DOHH2 (cell line): ENCODE data around the gene KYAT1.

Experiments used
- H3F3A ChIP-seq: fragments of 200-600 bp; sonication (generic), shearing (Covaris generic); 2 replicates; pipeline ENCODE4 v1.6.0; 2016; ENCODE audit warnings: antibody characterized with exemption, mild to moderate bottlenecking; ENCODE audit not compliant: control insufficient read depth, insufficient read depth
- H3K27ac ChIP-seq: fragments of 200-600 bp; sonication (generic); 2 replicates; pipeline ENCODE4 v1.5.1; 2014; ENCODE audit warnings: low read depth, mild to moderate bottlenecking, low read length, moderate library complexity
- H3K27me3 ChIP-seq: fragments of 200-600 bp; sonication (generic); 2 replicates; pipeline ENCODE4 v1.6.1; 2014; ENCODE audit warnings: mild to moderate bottlenecking, low read length, mixed read lengths; ENCODE audit not compliant: control insufficient read depth
- H3K36me3 ChIP-seq: fragments of 200-600 bp; sonication (generic); 2 replicates; pipeline ENCODE4 v1.6.1; 2014; ENCODE audit warnings: mild to moderate bottlenecking, low read length, moderate library complexity, mixed read lengths; ENCODE audit not compliant: control insufficient read depth
- H3K4me1 ChIP-seq: fragments of 200-600 bp; sonication (generic); 2 replicates; pipeline ENCODE4 v1.6.1; 2014; ENCODE audit warnings: mild to moderate bottlenecking, low read length, mixed read lengths; ENCODE audit not compliant: control insufficient read depth
- H3K4me2 ChIP-seq: fragments of 200-600 bp; sonication (generic); 2 replicates; pipeline ENCODE4 v1.6.0; 2014; ENCODE audit warnings: mild to moderate bottlenecking, low read length, moderate library complexity
- H3K4me3 ChIP-seq: fragments of 200-600 bp; sonication (generic); 2 replicates; pipeline ENCODE4 v1.5.1; 2014; ENCODE audit warnings: mild to moderate bottlenecking, low read length, mixed read lengths
- H3K79me2 ChIP-seq: fragments of 200-600 bp; sonication (generic); 2 replicates; pipeline ENCODE4 v1.6.1; 2014; ENCODE audit warnings: mild to moderate bottlenecking, low read length, mixed read lengths; ENCODE audit not compliant: control insufficient read depth
- H3K9me2 ChIP-seq: fragments of 200-600 bp; sonication (generic); replicated peaks from 2 replicates; pipeline ENCODE4 v1.6.1; 2014; ENCODE audit warnings: mild to moderate bottlenecking, low read length, mixed read lengths; ENCODE audit not compliant: control insufficient read depth
- H3K9me3 ChIP-seq: fragments of 200-600 bp; sonication (generic); 2 replicates; pipeline ENCODE4 v1.6.1; 2014; ENCODE audit warnings: antibody characterized with exemption, low read length, mixed read lengths; ENCODE audit not compliant: control insufficient read depth, insufficient read depth
- H4K20me1 ChIP-seq: fragments of 200-600 bp; sonication (generic); 2 replicates; pipeline ENCODE4 v1.6.0; 2014; ENCODE audit warnings: low read depth, mild to moderate bottlenecking, antibody characterized with exemption, low read length, moderate library complexity; ENCODE audit not compliant: control insufficient read depth, insufficient read depth
- EZH2phosphoT487 ChIP-seq: fragments of 200-600 bp; sonication (generic); IDR thresholded peaks from 2 replicates; pipeline ENCODE4 v1.6.1; 2017; ENCODE audit warnings: borderline replicate concordance, mild to moderate bottlenecking, antibody characterized with exemption, low read length, moderate library complexity, mixed read lengths
- TF ChIP-seq, protein P1 (sequence below): fragments of 200-600 bp; sonication (generic); IDR thresholded peaks from one replicate; pipeline ENCODE4 v1.5.1; 2014; ENCODE audit warnings: antibody characterized with exemption, mild to moderate bottlenecking, low read depth, low read length; ENCODE audit not compliant: poor library complexity, severe bottlenecking

Gene KYAT1

DNA sequence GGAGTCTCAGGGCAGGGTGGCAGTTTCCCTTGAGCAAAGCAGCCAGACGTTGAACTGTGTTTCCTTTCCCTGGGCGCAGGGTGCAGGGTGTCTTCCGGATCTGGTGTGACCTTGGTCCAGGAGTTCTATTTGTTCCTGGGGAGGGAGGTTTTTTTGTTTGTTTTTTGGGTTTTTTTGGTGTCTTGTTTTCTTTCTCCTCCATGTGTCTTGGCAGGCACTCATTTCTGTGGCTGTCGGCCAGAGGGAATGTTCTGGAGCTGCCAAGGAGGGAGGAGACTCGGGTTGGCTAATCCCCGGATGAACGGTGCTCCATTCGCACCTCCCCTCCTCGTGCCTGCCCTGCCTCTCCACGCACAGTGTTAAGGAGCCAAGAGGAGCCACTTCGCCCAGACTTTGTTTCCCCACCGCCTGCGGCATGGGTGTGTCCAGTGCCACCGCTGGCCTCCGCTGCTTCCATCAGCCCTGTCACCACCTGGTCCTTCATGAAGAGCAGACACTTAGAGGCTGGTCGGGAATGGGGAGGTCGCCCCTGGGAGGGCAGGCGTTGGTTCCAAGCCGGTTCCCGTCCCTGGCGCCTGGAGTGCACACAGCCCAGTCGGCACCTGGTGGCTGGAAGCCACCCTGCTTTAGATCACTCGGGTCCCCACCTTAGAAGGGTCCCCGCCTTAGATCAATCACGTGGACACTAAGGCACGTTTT is 35.5 kb upstream of the KYAT1 start:
- Histone ChIP-seq H4K20me1 (no peaks in the 10 kb centered on the region), H3K4me3 (no peak overlapping the region), H3K79me2 (peaks cover 11% of the 10 kb centered on the region), H3K36me3 (peaks cover 20% of the 10 kb centered on the region), H3K4me1 (peaks cover 12% of the 10 kb centered on the region), H3K9me2 (no peaks in the 10 kb centered on the region), H3F3A (peaks cover 5% of the 10 kb centered on the region; the same call in 1 of the 2 replicates), H3K27me3 (no peaks in the 10 kb centered on the region), H3K9me3 (no peaks in the 10 kb centered on the region), H3K4me2 (no peak overlapping the region), H3K27ac (no peak overlapping the region)
- no peak for TF ChIP-seq EZH2phosphoT487
- TF ChIP-seq, protein P1, sequence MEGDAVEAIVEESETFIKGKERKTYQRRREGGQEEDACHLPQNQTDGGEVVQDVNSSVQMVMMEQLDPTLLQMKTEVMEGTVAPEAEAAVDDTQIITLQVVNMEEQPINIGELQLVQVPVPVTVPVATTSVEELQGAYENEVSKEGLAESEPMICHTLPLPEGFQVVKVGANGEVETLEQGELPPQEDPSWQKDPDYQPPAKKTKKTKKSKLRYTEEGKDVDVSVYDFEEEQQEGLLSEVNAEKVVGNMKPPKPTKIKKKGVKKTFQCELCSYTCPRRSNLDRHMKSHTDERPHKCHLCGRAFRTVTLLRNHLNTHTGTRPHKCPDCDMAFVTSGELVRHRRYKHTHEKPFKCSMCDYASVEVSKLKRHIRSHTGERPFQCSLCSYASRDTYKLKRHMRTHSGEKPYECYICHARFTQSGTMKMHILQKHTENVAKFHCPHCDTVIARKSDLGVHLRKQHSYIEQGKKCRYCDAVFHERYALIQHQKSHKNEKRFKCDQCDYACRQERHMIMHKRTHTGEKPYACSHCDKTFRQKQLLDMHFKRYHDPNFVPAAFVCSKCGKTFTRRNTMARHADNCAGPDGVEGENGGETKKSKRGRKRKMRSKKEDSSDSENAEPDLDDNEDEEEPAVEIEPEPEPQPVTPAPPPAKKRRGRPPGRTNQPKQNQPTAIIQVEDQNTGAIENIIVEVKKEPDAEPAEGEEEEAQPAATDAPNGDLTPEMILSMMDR, result no peak

GRCh38 chr9:128916745-128917144 is 35.0 kb upstream of the KYAT1 start:
- H3F3A ChIP-seq, result peaks cover 5% of the 10 kb centered on the region; the same call in 1 of the 2 replicates
- peaks cover 14% of the 10 kb centered on the region for H3K79me2 ChIP-seq
- H3K27ac ChIP-seq, result no peak overlapping the region
- H3K4me1 ChIP-seq, result peaks cover 12% of the 10 kb centered on the region
- no peaks in the 10 kb centered on the region for H4K20me1 ChIP-seq
- peaks cover 18% of the 10 kb centered on the region for H3K36me3 ChIP-seq
- H3K4me3 ChIP-seq, result no peak overlapping the region
- H3K27me3 ChIP-seq, result no peaks in the 10 kb centered on the region
- no peak overlapping the region for H3K4me2 ChIP-seq
- H3K9me2 ChIP-seq, result no peaks in the 10 kb centered on the region
- no peak for TF ChIP-seq EZH2phosphoT487
- TF ChIP-seq, protein P1, result no peak
- H3K9me3 ChIP-seq, result no peaks in the 10 kb centered on the region

- Histone ChIP-seq H3K9me3 (no peaks in the 10 kb centered on the region), H3K79me2 (peaks cover 12% of the 10 kb centered on the region; the same call in 1 of the 2 replicates), H3K4me2 (no peak overlapping the region), H3K9me2 (no peaks in the 10 kb centered on the region), H3F3A (peaks cover 5% of the 10 kb centered on the region; the same call in 1 of the 2 replicates), H3K4me1 (peaks cover 9% of the 10 kb centered on the region), H4K20me1 (no peaks in the 10 kb centered on the region), H3K4me3 (no peak overlapping the region), H3K27me3 (no peaks in the 10 kb centered on the region), H3K27ac (no peak overlapping the region), H3K36me3 (peaks cover 15% of the 10 kb centered on the region)
- TF ChIP-seq, protein P1, result no peak
- no peak for TF ChIP-seq EZH2phosphoT487
These were observed 34.5 kb upstream of the KYAT1 start for GRCh38 chr9:128916204-128916603.
